Upper lobe of right lung (tissue), 1 donor: ENCODE data around the gene SERPINB5. TPM values are rescaled to one million over a fixed set of nuclear protein-coding genes. Genes with fewer than 3 reads are reported as not detected.

ENCODE experiments used
- ATAC-seq: fragments of 200-7000 bp; cut with Tn5 transposase; one replicate; pipeline ENCODE4 v1.9.1; 2020; ENCODE audit warnings: mild to moderate bottlenecking, moderate library complexity
- DNase-seq: peaks from one replicate; pipeline ENCODE4 v3.0.0-alpha.2; 2020
- H3K27ac ChIP-seq: fragments of 200-600 bp; one replicate; pipeline ENCODE4 v1.8.0; 2022
- H3K27me3 ChIP-seq: fragments of 200-600 bp; one replicate; pipeline ENCODE4 v1.8.0; 2022; ENCODE audit warnings: mild to moderate bottlenecking
- H3K36me3 ChIP-seq: fragments of 200-600 bp; one replicate; pipeline ENCODE4 v1.8.0; 2022
- H3K4me1 ChIP-seq: fragments of 200-600 bp; one replicate; pipeline ENCODE4 v1.8.0; 2022
- H3K4me3 ChIP-seq: fragments of 200-600 bp; one replicate; pipeline ENCODE4 v1.8.0; 2022; ENCODE audit warnings: mild to moderate bottlenecking
- H3K9me3 ChIP-seq: fragments of 200-600 bp; one replicate; pipeline ENCODE4 v1.8.0; 2022
- CTCF ChIP-seq: fragments of 200-600 bp; IDR thresholded peaks from one replicate; pipeline ENCODE4 v1.8.0; 2022; ENCODE audit warnings: antibody characterized with exemption
- intact Hi-C: fragments of 100-400 bp; cut with DNase I; formaldehyde crosslinking; loops from one replicate; pipeline ENCODE4 v1.11.0; 2022
- total RNA-seq: library from RNA; stranded (reverse); fragmentation: NEBNext Ultra II Directional; extraction: Animal tissue kit (Norgen Biotek cat#: 25700); gene quantifications from one replicate; pipeline ENCODE4 v1.2.1, GENCODE V29; 2021
- donor health status: DM: no; HTN: yes; CAD: no; lungs with severe emphysema.

The SERPINB5 gene
- total RNA-seq, 1 donor from 2014 or later = 0.55 TPM

- no peaks in the 10 kb centered on the region for H3K9me3 ChIP-seq
- no peaks in the 10 kb centered on the region for H3K27me3 ChIP-seq
- no peaks in the 10 kb centered on the region for H3K4me1 ChIP-seq
- no peaks in the 10 kb centered on the region for H3K36me3 ChIP-seq
- no peak for TF ChIP-seq CTCF
- no peak overlapping the region for H3K4me3 ChIP-seq
- DNase-seq (no peak), ATAC-seq (no peak)
- H3K27ac ChIP-seq = no peak overlapping the region
- intact Hi-C loops = no loop called here
Measured at GRCh38 chr18:63470751-63471150, 6.0 kb upstream of the SERPINB5 start.

GRCh38 chr18:63472380-63472779, 4.4 kb upstream of the SERPINB5 start:
- intact Hi-C loops = no loop called here
- H3K4me1 ChIP-seq = no peaks in the 10 kb centered on the region

GRCh38 chr18:63477200-63477599, 442 bp downstream of the SERPINB5 start:
- no peaks in the 10 kb centered on the region for H3K27me3 ChIP-seq
- no peaks in the 10 kb centered on the region for H3K36me3 ChIP-seq
- no peak overlapping the region for H3K27ac ChIP-seq
- H3K9me3 ChIP-seq = no peaks in the 10 kb centered on the region
- DNase-seq (no peak), ATAC-seq (no peak)
- H3K4me3 ChIP-seq = no peak overlapping the region
- no peak for TF ChIP-seq CTCF
- intact Hi-C loops = no loop called here
- no peaks in the 10 kb centered on the region for H3K4me1 ChIP-seq

More at GRCh38 chr18:63472380-63472779, 4.4 kb upstream of the SERPINB5 start:
- Histone ChIP-seq H3K9me3 (no peaks in the 10 kb centered on the region), H3K36me3 (no peaks in the 10 kb centered on the region), H3K27me3 (no peaks in the 10 kb centered on the region), H3K4me3 (no peak overlapping the region), H3K27ac (no peak overlapping the region)
- TF ChIP-seq CTCF = no peak
- DNase-seq (no peak), ATAC-seq (no peak)

- Histone ChIP-seq H3K4me1 (no peaks in the 10 kb centered on the region), H3K4me3 (no peak overlapping the region), H3K36me3 (no peaks in the 10 kb centered on the region), H3K27ac (no peak overlapping the region), H3K9me3 (no peaks in the 10 kb centered on the region), H3K27me3 (no peaks in the 10 kb centered on the region)
- ATAC-seq (no peak), DNase-seq (no peak)
- TF ChIP-seq CTCF = no peak
- intact Hi-C loops = no loop called here
Measured at GRCh38 chr18:63477968-63478367, 1.2 kb downstream of the SERPINB5 start.

GRCh38 chr18:63479826-63480225, 3.1 kb downstream of the SERPINB5 start:
- TF ChIP-seq CTCF = no peak
- Histone ChIP-seq H3K4me3 (no peak overlapping the region), H3K4me1 (no peaks in the 10 kb centered on the region), H3K27ac (no peak overlapping the region), H3K9me3 (no peaks in the 10 kb centered on the region), H3K27me3 (no peaks in the 10 kb centered on the region), H3K36me3 (no peaks in the 10 kb centered on the region)
- DNase-seq (no peak), ATAC-seq (no peak)
- intact Hi-C loops = no loop called here

GRCh38 chr18:63480476-63480875, 3.7 kb downstream of the SERPINB5 start:
- ATAC-seq (no peak), DNase-seq (no peak)
- intact Hi-C loops = no loop called here
- Histone ChIP-seq H3K4me1 (no peaks in the 10 kb centered on the region), H3K4me3 (no peak overlapping the region), H3K36me3 (no peaks in the 10 kb centered on the region), H3K27ac (no peak overlapping the region), H3K9me3 (no peaks in the 10 kb centered on the region), H3K27me3 (no peaks in the 10 kb centered on the region)
- TF ChIP-seq CTCF = no peak
